Adipocyte (in vitro differentiated cells): ENCODE measurements around the gene SMG6.
"Not testable (repeated sequence)": the region's sequence is repeated elsewhere in the genome, so short reads cannot be mapped to it uniquely, and the experiment has no call there.

ENCODE experiments used
- DNase-seq: peaks from one replicate; pipeline ENCODE4 v3.0.0-alpha.2; 2015; ENCODE audit warnings: low read depth
- H3K27me3 ChIP-seq: replicated peaks from 2 replicates; pipeline ENCODE4 v1.7.0; 2013; ENCODE audit warnings: mild to moderate bottlenecking, low read length, moderate library complexity; ENCODE audit not compliant: control insufficient read depth, insufficient read depth
- H3K36me3 ChIP-seq: 2 replicates; pipeline ENCODE4 v1.7.0; 2013; ENCODE audit warnings: low read length, mild to moderate bottlenecking, moderate library complexity; ENCODE audit not compliant: control insufficient read depth, insufficient read depth, severe bottlenecking
- H3K4me1 ChIP-seq: 2 replicates; pipeline ENCODE4 v1.7.0; 2013; ENCODE audit warnings: mild to moderate bottlenecking, low read length, moderate library complexity; ENCODE audit not compliant: control insufficient read depth, insufficient read depth
- H3K4me3 ChIP-seq: 2 replicates; pipeline ENCODE4 v1.7.0; 2013; ENCODE audit warnings: mild to moderate bottlenecking, low read length, moderate library complexity
- H3K9ac ChIP-seq: 2 replicates; pipeline ENCODE4 v1.7.0; 2013; ENCODE audit warnings: mild to moderate bottlenecking, low read length, moderate library complexity
- H3K9me3 ChIP-seq: 2 replicates; pipeline ENCODE4 v1.7.0; 2013; ENCODE audit warnings: mild to moderate bottlenecking, low read length, moderate library complexity; ENCODE audit not compliant: control insufficient read depth

The SMG6 gene

DNA sequence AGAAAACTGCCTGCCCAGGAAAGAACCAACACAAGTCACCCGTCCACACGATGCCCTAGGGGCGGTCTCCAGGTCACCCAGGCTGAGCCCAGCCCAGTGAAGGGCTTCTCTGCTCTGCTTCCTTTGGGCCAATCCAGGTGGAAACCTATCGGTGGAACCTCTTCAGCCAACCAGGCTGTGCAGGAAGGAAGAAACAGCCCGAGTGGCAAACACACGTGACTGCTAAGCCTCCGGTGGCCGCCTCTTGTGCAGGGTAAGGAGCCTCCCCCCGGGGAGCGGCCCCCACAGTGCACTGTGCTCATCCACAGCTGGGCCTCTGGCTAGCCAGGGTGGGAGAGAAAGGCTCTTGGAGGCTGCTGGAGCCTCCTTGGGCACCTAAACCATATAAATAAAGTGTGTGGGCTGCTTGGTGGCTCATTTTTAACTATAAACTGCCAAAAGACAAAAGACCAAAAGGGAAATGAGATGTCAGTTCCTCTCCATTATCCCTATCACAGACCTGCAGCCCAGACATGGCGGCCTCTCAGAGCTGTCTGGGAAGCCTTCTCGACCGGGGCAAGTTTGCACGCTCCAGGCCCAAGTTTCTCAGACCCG is 280.8 kb downstream of the SMG6 start:
- Histone ChIP-seq H3K4me3 (peak overlapping the region; percentile 88), H3K9ac (peak overlapping the region; percentile 45), H3K36me3 (no peaks in the 10 kb centered on the region), H3K4me1 (peaks cover 21% of the 10 kb centered on the region), H3K9me3 (no peaks in the 10 kb centered on the region), H3K27me3 (peaks cover 30% of the 10 kb centered on the region)
- no peak for DNase-seq

DNA sequence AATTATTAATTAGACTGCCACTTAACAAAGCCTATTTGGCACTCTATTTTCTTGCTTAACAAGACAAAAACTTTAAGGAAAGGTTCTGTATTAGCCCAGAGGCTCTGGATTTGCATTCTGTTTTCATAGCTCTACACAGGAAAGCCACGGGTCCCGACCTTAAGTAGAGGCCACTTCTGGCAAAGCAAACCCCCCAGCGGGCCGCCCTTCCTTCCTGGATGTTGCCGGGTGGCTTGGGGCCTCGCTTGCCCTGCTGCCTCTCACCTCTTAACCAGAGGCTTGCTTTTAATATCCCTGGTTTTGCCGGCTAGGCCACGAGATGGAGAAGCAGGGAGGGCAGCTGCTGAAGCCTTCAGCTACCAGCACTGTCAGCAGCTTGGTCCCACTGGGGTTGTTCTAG is 282.9 kb downstream of the SMG6 start:
- no peaks in the 10 kb centered on the region for H3K36me3 ChIP-seq

DNA sequence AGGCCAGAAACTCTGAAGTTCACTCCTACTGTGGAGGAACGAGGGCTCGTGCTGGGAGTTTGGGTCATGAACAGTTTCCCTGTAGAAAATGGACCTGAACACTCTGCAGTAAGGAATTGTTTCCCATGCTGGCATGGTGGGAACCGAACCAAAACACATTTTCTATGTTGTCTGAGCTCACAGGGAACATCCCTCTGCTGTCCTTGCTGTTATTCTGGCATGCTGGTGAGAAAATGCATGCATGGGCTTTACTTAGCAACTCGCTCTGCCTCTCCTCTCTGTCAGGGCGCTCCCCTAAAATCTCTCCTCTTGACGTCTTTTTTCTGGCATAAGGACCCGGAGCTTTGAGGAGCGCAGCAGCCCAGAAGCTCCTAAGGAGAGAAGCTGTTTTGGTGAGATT is 283.9 kb downstream of the SMG6 start:
- Histone ChIP-seq H3K9ac (no peak overlapping the region), H3K4me3 (no peak overlapping the region), H3K36me3 (no peaks in the 10 kb centered on the region), H3K27me3 (peaks cover 34% of the 10 kb centered on the region), H3K9me3 (no peaks in the 10 kb centered on the region), H3K4me1 (peaks cover 34% of the 10 kb centered on the region)
- DNase-seq = no peak

More for the DNA sequence above, 282.9 kb downstream of the SMG6 start:
- no peak for DNase-seq
- no peak overlapping the region for H3K4me3 ChIP-seq
- peaks cover 27% of the 10 kb centered on the region for H3K4me1 ChIP-seq
- no peak overlapping the region for H3K9ac ChIP-seq
- H3K27me3 ChIP-seq = peaks cover 31% of the 10 kb centered on the region
- H3K9me3 ChIP-seq = no peaks in the 10 kb centered on the region

DNA sequence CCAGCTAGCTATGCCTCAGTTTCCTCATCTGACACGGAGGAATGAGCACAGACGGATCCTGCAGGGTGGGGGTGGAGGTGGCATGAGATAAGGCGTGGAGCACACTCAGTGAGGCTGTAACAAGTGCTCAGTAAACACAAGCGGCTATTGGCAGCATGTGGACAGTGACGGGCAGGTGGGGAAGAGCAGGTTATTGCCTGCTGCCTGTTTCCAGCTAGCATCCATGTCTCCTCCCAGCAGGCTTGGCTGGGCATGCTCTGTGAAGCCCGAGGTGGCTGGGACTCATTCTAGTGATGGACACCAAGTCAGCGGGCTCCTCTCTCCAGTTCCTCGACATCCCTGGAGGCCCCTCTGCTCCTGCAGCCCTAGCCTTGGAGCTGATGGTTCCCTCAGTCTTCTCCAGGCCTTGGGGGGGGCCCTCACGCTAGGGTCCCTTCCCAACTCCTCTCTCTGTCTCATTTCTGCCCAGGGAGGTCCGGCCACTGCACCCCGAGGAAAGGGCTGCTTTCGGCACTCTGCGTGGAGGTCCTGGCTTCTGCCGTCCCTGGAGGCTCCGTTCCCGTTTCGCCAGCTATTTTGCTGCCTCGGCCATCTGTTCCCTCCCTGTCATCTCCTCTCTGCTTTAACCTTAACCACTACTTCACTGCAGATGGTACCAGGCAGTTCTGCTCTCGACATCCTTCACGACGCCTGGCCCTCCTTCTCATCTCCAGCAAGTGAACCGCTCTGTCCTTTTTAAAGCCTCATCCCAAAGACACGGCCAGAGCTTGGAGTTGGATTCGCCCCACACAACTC is 284.7 kb downstream of the SMG6 start:
- H3K36me3 ChIP-seq = no peaks in the 10 kb centered on the region
- H3K4me3 ChIP-seq = no peak overlapping the region
- H3K9ac ChIP-seq = no peak overlapping the region
- no peaks in the 10 kb centered on the region for H3K9me3 ChIP-seq
- peaks cover 34% of the 10 kb centered on the region for H3K27me3 ChIP-seq
- H3K4me1 ChIP-seq = peaks cover 40% of the 10 kb centered on the region
- no peak for DNase-seq

DNA sequence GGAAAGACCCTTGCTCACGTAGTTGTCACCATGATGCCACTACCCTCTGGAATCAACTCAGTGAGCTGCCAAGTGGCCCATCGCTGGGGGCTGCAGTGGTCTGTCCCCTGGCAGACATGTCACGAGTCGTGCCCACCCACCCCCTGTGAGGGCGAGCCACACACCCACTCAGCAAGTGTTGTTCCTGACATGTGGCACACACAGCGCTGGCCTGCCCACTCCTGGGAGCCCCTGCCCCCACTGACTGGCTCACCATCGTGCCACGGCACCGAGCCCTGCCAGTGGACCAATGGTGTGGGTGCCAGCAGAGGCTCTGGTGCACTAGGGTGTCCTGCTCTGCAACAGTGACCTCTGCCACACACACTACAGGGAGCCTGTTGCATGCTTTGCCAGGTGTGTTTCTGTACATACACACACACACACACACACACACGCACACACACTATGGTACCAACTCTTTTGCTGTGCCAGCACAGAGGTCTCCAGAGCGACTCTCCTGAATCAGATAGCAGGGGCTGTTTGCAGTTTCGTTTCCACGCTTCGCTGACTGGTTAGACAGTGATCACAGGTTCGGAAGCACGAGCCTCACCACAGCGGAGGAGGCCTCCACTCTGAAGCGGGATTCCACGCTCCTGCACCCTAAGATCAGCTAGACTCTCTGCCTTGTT is 286.2 kb downstream of the SMG6 start:
- no peak for DNase-seq
- no peaks in the 10 kb centered on the region for H3K36me3 ChIP-seq

DNA sequence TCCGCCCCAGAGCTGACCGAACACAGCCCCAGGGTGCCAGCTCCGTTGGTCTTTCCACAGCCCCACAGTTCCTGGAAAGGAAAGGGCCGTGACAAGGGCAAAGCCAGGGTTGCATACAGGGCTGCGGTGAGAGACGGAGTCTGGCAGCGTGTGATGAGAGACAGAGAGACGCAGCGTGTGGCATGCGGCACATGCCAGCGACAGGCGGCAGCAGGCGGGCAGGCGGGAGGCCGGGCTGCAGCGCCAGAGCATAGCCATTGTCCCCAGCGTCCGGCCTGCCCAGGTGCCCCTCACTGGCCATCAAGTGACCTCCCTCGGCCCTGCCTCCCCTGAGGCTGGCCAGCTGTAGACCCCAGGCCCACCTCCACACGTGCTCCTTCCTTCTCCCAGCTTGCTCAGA is 287.1 kb downstream of the SMG6 start:
- H3K4me1 ChIP-seq = peaks cover 65% of the 10 kb centered on the region
- DNase-seq = no peak
- no peak overlapping the region for H3K4me3 ChIP-seq
- peaks cover 34% of the 10 kb centered on the region for H3K27me3 ChIP-seq
- no peaks in the 10 kb centered on the region for H3K9me3 ChIP-seq
- no peaks in the 10 kb centered on the region for H3K36me3 ChIP-seq
- H3K9ac ChIP-seq = no peak overlapping the region

More for the DNA sequence above, 286.2 kb downstream of the SMG6 start:
- Histone ChIP-seq H3K9me3 (no peaks in the 10 kb centered on the region), H3K27me3 (peaks cover 34% of the 10 kb centered on the region), H3K4me1 (peaks cover 55% of the 10 kb centered on the region), H3K9ac (no peak overlapping the region), H3K4me3 (no peak overlapping the region)

DNA sequence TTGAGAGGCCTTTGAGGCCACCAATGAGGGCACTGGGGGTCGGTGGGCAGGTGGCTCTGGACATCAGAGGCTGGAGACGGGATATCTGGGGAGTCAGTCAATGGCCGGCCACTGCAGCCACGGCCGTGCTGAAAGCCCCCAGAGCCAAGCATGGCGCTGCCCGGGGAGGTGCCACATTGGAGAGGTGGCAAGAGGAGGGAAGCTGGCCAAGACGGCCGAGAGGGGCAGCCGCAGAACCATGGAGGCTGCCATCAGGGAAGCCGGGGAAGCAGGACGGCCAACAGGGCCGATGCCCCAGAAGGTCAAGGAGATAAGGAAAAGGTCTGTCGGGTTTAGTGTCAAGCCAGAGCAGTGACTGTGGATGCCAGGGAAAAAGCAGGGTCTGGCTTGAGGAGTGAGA is 288.3 kb downstream of the SMG6 start:
- no peak overlapping the region for H3K4me3 ChIP-seq
- H3K9ac ChIP-seq = peak overlapping the region; percentile 3
- H3K4me1 ChIP-seq = peaks cover 69% of the 10 kb centered on the region
- no peaks in the 10 kb centered on the region for H3K36me3 ChIP-seq
- H3K27me3 ChIP-seq = peaks cover 34% of the 10 kb centered on the region
- DNase-seq = no peak
- no peaks in the 10 kb centered on the region for H3K9me3 ChIP-seq

DNA sequence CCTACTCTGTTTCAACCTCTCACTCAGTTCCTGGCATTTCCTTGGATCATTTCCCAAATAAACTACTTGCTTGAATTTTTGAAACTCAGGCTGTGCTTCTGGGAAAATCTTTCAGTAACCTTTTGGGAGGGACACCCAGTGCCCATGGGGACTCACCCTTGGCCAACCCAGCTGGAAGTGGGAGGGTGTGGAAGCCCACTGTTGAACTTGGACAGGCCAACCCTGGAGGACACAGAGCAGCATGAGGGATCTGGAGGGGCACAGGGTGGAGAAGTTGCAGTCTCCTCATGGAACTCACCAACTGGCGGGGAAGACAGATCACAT is 289.6 kb downstream of the SMG6 start:
- Histone ChIP-seq H3K36me3 (no peaks in the 10 kb centered on the region), H3K4me1 (peaks cover 69% of the 10 kb centered on the region), H3K4me3 (peak overlapping the region; percentile 35), H3K9ac (peak overlapping the region; percentile 65), H3K9me3 (no peaks in the 10 kb centered on the region), H3K27me3 (peaks cover 20% of the 10 kb centered on the region)
- peak; percentile 24 for DNase-seq

DNA sequence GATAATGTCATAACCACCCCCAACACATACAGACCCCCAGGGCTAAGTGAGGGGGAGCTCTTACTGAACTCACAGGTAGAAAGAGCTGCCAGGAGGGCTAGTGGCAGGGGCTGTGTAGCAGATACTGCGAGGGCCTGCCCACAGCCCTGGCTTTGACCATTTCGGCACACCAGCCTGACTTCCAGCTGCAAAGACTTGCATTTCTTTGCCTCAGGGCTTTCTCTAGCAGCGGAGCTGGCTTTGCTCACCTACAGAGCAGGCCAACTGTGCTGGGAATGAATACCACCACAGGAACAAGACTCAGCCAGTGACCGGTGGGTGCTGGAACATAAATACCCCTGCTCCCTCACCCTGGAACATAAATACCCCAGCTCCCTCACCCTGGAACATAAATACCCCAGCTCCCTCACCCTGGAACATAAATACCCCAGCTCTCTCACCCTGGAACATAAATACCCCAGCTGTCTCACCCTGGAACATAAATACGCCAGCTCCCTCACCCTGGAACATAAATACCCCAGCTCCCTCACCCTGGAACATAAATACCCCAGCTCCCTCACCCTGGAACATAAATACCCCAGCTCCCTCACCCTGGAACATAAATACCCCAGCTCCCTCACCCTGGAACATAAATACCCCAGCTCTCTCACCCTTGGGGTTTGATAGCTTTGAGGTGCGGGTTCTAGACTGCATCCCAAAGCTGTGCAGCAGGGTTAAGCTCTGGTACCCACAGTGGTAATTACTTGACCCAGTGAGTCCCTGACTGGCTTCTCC is 290.2 kb downstream of the SMG6 start:
- H3K4me3 ChIP-seq, H3K9me3 ChIP-seq, H3K36me3 ChIP-seq: not testable (repeated sequence)
- Histone ChIP-seq H3K4me1 (peaks cover 63% of the 10 kb centered on the region), H3K27me3 (peaks cover 15% of the 10 kb centered on the region), H3K9ac (peak overlapping the region; percentile 36)
- peak; percentile 28 for DNase-seq

GRCh38 chr17:2012499-2012898 is 291.1 kb downstream of the SMG6 start:
- H3K27me3 ChIP-seq = peaks cover 7% of the 10 kb centered on the region
- H3K36me3 ChIP-seq = no peaks in the 10 kb centered on the region
- peaks cover 55% of the 10 kb centered on the region for H3K4me1 ChIP-seq
- no peak for DNase-seq
- peak overlapping the region; percentile 84 for H3K9ac ChIP-seq
- no peaks in the 10 kb centered on the region for H3K9me3 ChIP-seq
- H3K4me3 ChIP-seq = peak overlapping the region; percentile 62
